ENCODE measurements around the gene SASS6.

SASS6 gene

GRCh38 chr1:100073531-100073930 is 59.2 kb downstream of the SASS6 start:
- DNase-seq (ENCODE audit: low read depth) = no peak
- TF ChIP-seq, protein P1, sequence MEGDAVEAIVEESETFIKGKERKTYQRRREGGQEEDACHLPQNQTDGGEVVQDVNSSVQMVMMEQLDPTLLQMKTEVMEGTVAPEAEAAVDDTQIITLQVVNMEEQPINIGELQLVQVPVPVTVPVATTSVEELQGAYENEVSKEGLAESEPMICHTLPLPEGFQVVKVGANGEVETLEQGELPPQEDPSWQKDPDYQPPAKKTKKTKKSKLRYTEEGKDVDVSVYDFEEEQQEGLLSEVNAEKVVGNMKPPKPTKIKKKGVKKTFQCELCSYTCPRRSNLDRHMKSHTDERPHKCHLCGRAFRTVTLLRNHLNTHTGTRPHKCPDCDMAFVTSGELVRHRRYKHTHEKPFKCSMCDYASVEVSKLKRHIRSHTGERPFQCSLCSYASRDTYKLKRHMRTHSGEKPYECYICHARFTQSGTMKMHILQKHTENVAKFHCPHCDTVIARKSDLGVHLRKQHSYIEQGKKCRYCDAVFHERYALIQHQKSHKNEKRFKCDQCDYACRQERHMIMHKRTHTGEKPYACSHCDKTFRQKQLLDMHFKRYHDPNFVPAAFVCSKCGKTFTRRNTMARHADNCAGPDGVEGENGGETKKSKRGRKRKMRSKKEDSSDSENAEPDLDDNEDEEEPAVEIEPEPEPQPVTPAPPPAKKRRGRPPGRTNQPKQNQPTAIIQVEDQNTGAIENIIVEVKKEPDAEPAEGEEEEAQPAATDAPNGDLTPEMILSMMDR (conservative IDR thresholded peaks at IDR 0.05; ENCODE audit: low read depth, low read length) = no peak
- no peak overlapping the region for H3K4me3 ChIP-seq (ENCODE audit: low read length)

- TF ChIP-seq, protein P1 (conservative IDR thresholded peaks at IDR 0.05; ENCODE audit: low read depth, low read length) = no peak
- DNase-seq (ENCODE audit: low read depth) = no peak
- H3K4me3 ChIP-seq (ENCODE audit: low read length) = no peak overlapping the region
These were observed 62.4 kb downstream of the SASS6 start for GRCh38 chr1:100070201-100070939.

GRCh38 chr1:100065969-100066227 is 66.8 kb downstream of the SASS6 start:
- no peak for DNase-seq (ENCODE audit: low read depth)
- H3K4me3 ChIP-seq (ENCODE audit: low read length) = no peak overlapping the region
- TF ChIP-seq, protein P1 (conservative IDR thresholded peaks at IDR 0.05; ENCODE audit: low read depth, low read length) = no peak

DNA sequence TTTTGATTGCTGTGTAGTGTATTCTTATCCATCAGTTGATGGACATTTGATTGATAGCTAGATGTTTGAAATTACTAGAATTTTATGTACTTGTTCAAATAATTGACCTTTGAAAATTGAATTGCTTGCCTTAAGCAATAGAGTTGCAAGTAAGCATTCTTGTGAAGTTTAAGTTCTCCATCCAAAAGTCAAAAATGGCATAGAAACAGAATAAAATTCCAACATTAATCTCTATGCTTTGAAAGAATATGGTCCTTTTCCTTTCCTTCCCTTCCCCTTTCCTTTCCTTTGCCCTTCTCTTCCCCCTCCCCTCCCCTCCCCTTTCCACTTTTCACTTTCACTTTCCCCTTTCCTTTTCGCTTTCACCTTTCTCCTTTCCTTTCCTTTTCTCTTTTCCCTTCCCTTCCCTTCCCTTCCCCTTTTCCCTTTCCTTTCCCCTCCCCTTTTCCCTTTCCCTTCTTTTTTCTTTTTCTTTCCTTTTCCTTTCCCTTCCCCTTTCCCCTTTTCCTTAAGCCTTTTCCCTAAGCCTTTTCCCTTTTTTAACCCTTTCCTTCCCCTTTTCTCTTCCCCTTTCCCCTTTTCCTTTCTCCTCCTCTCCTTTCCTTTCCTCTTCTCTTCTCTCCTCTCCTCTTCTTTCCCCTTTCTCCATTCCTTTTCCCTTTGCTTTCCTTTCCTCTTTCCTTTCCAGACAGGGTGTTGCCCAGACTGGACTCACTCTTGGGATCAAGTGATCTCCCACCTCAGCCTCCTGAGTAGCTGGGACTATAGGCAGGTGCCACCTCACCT is 67.4 kb downstream of the SASS6 start:
- DNase-seq (ENCODE audit: low read depth) = no peak
- TF ChIP-seq, protein P1 (conservative IDR thresholded peaks at IDR 0.05; ENCODE audit: low read depth, low read length) = no peak
- H3K4me3 ChIP-seq (ENCODE audit: low read length) = no peak overlapping the region

DNA sequence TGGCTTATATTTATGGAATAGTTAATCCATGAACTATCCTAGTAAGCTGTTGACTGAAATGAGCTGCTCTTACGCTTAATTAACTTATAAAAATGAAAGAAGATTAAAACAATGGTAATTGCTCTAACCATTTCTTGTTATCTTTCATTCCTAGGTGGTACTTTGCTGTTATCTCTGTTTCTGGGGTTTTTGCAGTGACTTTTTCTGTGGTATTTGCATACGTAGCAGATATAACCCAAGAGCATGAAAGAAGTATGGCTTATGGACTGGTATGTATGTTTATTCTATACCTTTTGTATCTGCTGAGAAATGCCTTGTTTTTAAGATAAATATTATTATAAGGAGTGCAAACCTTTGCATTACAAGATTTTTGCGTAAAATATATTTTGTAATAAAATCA is 71.0 kb downstream of the SASS6 start:
- DNase-seq (ENCODE audit: low read depth) = no peak
- TF ChIP-seq, protein P1 (conservative IDR thresholded peaks at IDR 0.05; ENCODE audit: low read depth, low read length) = no peak
- no peak overlapping the region for H3K4me3 ChIP-seq (ENCODE audit: low read length)

- no peak overlapping the region for H3K4me3 ChIP-seq (ENCODE audit: low read length)
- TF ChIP-seq, protein P1 (conservative IDR thresholded peaks at IDR 0.05; ENCODE audit: low read depth, low read length) = no peak
- no peak for DNase-seq (ENCODE audit: low read depth)
These were observed 79.0 kb downstream of the SASS6 start for GRCh38 chr1:100053727-100054126.

DNA sequence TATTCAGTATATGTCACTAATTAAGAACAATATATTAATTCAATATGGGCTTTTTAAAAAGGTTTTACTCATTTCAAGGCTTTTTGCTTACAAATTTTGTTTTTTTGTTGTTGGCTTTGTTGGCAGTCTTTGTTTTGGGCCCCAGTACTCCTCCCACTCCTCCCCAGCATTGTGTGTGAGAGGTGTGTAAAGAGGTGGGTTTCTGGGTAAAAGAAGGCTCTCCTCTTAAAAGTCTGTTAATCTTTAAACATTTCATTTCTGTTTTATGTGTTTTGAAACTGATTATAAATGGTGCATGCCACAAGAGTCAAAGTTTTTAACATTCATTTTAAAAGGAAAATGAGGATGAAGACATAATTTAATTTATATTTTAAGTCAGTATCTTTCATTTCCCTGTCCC is 79.6 kb downstream of the SASS6 start:
- no peak overlapping the region for H3K4me3 ChIP-seq (ENCODE audit: low read length)
- TF ChIP-seq, protein P1 (conservative IDR thresholded peaks at IDR 0.05; ENCODE audit: low read depth, low read length) = no peak
- DNase-seq (ENCODE audit: low read depth) = no peak

Measured in retinal pigment epithelial cell (primary cell).